A673 (cell line): ENCODE measurements around the gene ESAM. TPM values are rescaled to one million over a fixed set of nuclear protein-coding genes. Genes with fewer than 3 reads are reported as not detected.

Experiments used
- BruUV-seq: library from RNA; stranded (reverse); fragments of 400-500 nt; replicated peaks from 2 replicates; lab custom pipeline; 2021; lab: Mats Ljungman, UMichigan
- CTCF ChIA-PET: fragments of 300-600 bp; sonication (Branson Sonifier 250); formaldehyde crosslinking; loops from one replicate; lab custom pipeline; 2022; ENCODE audit warnings: antibody characterized with exemption; lab: Charles Lee
- POLR2A ChIA-PET: fragments of 300-600 bp; sonication (Branson Sonifier 250); formaldehyde crosslinking; loops from one replicate; lab custom pipeline; 2022; ENCODE audit warnings: antibody characterized with exemption; ENCODE audit not compliant: low non-redundant PET; lab: Charles Lee
- DNase-seq: peaks from one replicate; pipeline ENCODE4 v3.0.0-alpha.2; 2015; ENCODE audit warnings: low spot score
- H3K27ac ChIP-seq: fragments of 200-600 bp; sonication (generic); 2 replicates; pipeline ENCODE4 v1.5.1; 2016; ENCODE audit warnings: mixed run types, low read depth, mild to moderate bottlenecking, mixed read lengths, antibody characterized with exemption, low read length; ENCODE audit not compliant: poor library complexity, severe bottlenecking
- H3K27me3 ChIP-seq: fragments of 200-600 bp; sonication (generic); replicated peaks from 2 replicates; pipeline ENCODE4 v1.6.1; 2017; ENCODE audit warnings: mixed run types, low read depth, mild to moderate bottlenecking, mixed read lengths, antibody characterized with exemption, low read length; ENCODE audit not compliant: insufficient read depth, poor library complexity
- H3K36me3 ChIP-seq: fragments of 200-600 bp; sonication (generic); 2 replicates; pipeline ENCODE4 v1.6.1; 2016; ENCODE audit warnings: mixed run types, mild to moderate bottlenecking, mixed read lengths, antibody characterized with exemption, low read length; ENCODE audit not compliant: insufficient read depth, poor library complexity, severe bottlenecking
- H3K4me1 ChIP-seq: fragments of 200-600 bp; sonication (generic); 2 replicates; pipeline ENCODE4 v1.6.1; 2017; ENCODE audit warnings: mixed run types, mild to moderate bottlenecking, mixed read lengths, antibody characterized with exemption, low read length; ENCODE audit not compliant: insufficient read depth, poor library complexity, severe bottlenecking
- H3K4me3 ChIP-seq: fragments of 200-600 bp; sonication (generic); 2 replicates; pipeline ENCODE4 v1.5.1; 2016; ENCODE audit warnings: low read depth, mixed run types, mild to moderate bottlenecking, mixed read lengths, low read length; ENCODE audit not compliant: poor library complexity, severe bottlenecking
- H3K9me3 ChIP-seq: fragments of 200-600 bp; sonication (generic); 2 replicates; pipeline ENCODE4 v1.6.1; 2016; ENCODE audit warnings: mixed run types, low read depth, mild to moderate bottlenecking, mixed read lengths, antibody characterized with exemption, low read length; ENCODE audit not compliant: poor library complexity, severe bottlenecking
- CTCF ChIP-seq: fragments of 300-800, 200-600 bp; sonication (generic); conservative IDR thresholded peaks from 2 replicates; pipeline ENCODE4 v1.5.1; 2017; ENCODE audit warnings: low read depth, mild to moderate bottlenecking, antibody characterized with exemption, low read length, moderate library complexity, mixed read lengths
- EZH2 ChIP-seq: fragments of 200-600 bp; sonication (generic); IDR thresholded peaks from 2 replicates; pipeline ENCODE4 v1.6.1; 2017; ENCODE audit warnings: borderline replicate concordance, low read depth, mild to moderate bottlenecking, mixed read lengths, antibody characterized with exemption, low read length; ENCODE audit not compliant: poor library complexity, severe bottlenecking
- intact Hi-C: fragments of 100-400 bp; cut with micrococcal nuclease; formaldehyde crosslinking; loops from one replicate; pipeline ENCODE4 v1.10.0; 2022; ENCODE audit not compliant: unreplicated experiment
- total RNA-seq: library from RNA; stranded (reverse); gene quantifications from 2 replicates; pipeline ENCODE4 v1.2.3, GENCODE V29; 2021

Gene ESAM
- total RNA-seq, 1 experiment from 2014 or later, result 1.5 TPM

GRCh38 chr11:124807201-124807600 is 45.1 kb upstream of the ESAM start:
- intact Hi-C loops, result no loop called here
- no peak for TF ChIP-seq CTCF
- no peak for TF ChIP-seq EZH2
- Histone ChIP-seq H3K4me3 (no peak overlapping the region), H3K36me3 (no peaks in the 10 kb centered on the region), H3K9me3 (no peaks in the 10 kb centered on the region), H3K27ac (no peak overlapping the region), H3K4me1 (no peaks in the 10 kb centered on the region), H3K27me3 (no peaks in the 10 kb centered on the region)
- POLR2A ChIA-PET, result no interaction called here
- DNase-seq, result no peak
- CTCF ChIA-PET, result interaction anchor here (0.6 kb wide), 1 partner anchor 69 kb away, joined by 7 read pairs; no protein-coding TSS in a partner anchor
- BruUV-seq, result no TSS peak

GRCh38 chr11:124804884-124805283 is 42.8 kb upstream of the ESAM start:
- ChIA-PET CTCF (no interaction called here), POLR2A (no interaction called here)
- Histone ChIP-seq H3K27ac (no peak overlapping the region), H3K4me1 (peaks cover 11% of the 10 kb centered on the region), H3K4me3 (no peak overlapping the region), H3K36me3 (no peaks in the 10 kb centered on the region), H3K9me3 (no peaks in the 10 kb centered on the region), H3K27me3 (no peaks in the 10 kb centered on the region)
- TF ChIP-seq CTCF (no peak), EZH2 (no peak)
- BruUV-seq, result no TSS peak
- DNase-seq, result no peak
- intact Hi-C loops, result no loop called here

- BruUV-seq, result no TSS peak
- intact Hi-C loops, result no loop called here
- no peaks in the 10 kb centered on the region for H3K36me3 ChIP-seq
- no peak overlapping the region for H3K27ac ChIP-seq
- peaks cover 25% of the 10 kb centered on the region for H3K4me1 ChIP-seq
- H3K9me3 ChIP-seq, result no peaks in the 10 kb centered on the region
- DNase-seq, result no peak
- CTCF ChIA-PET, result interaction anchor here (1.3 to 1.7 kb wide), 2 partner anchors 35 to 74 kb away, joined by 6 to 7 read pairs; no protein-coding TSS in a partner anchor
- POLR2A ChIA-PET, result no interaction called here
- TF ChIP-seq CTCF, result no peak
- no peak for TF ChIP-seq EZH2
- peak overlapping the region; percentile 97 for H3K4me3 ChIP-seq
- H3K27me3 ChIP-seq, result no peaks in the 10 kb centered on the region
These were observed 39.7 kb upstream of the ESAM start for GRCh38 chr11:124801636-124802312.
